ENCODE measurements around the gene MAPK7.

Gene MAPK7

GRCh38 chr17:19341641-19342610, 36.4 kb upstream of the MAPK7 start:
- Histone ChIP-seq H3K27ac (ENCODE audit: low read depth, low read length) (no peak overlapping the region), H3K4me2 (ENCODE audit: low read depth, low read length, poor library complexity, severe bottlenecking) (no peak overlapping the region), H4K20me1 (ENCODE audit: low read depth, low read length) (no peaks in the 10 kb centered on the region), H3K36me3 (ENCODE audit: low read length) (no peaks in the 10 kb centered on the region), H3K9me2 (replicated peaks; ENCODE audit: insufficient read depth, low read length) (no peaks in the 10 kb centered on the region), H3K9me3 (ENCODE audit: insufficient read depth, low read length) (no peaks in the 10 kb centered on the region), H3F3A (ENCODE audit: insufficient read depth) (no peaks in the 10 kb centered on the region), H3K4me3 (ENCODE audit: insufficient read depth, low read length, poor library complexity, severe bottlenecking) (no peak overlapping the region), H2AFZ (ENCODE audit: low read depth, low read length, severe bottlenecking) (no peak overlapping the region), H3K9ac (ENCODE audit: low read length) (no peak overlapping the region), H3K79me2 (ENCODE audit: insufficient read depth, low read length) (no peaks in the 10 kb centered on the region), H3K27me3 (ENCODE audit: low read length) (no peaks in the 10 kb centered on the region)
- TF ChIP-seq EZH2phosphoT487 (conservative IDR thresholded peaks at IDR 0.05; ENCODE audit: low read length) = no peak
- TF ChIP-seq, protein P1, sequence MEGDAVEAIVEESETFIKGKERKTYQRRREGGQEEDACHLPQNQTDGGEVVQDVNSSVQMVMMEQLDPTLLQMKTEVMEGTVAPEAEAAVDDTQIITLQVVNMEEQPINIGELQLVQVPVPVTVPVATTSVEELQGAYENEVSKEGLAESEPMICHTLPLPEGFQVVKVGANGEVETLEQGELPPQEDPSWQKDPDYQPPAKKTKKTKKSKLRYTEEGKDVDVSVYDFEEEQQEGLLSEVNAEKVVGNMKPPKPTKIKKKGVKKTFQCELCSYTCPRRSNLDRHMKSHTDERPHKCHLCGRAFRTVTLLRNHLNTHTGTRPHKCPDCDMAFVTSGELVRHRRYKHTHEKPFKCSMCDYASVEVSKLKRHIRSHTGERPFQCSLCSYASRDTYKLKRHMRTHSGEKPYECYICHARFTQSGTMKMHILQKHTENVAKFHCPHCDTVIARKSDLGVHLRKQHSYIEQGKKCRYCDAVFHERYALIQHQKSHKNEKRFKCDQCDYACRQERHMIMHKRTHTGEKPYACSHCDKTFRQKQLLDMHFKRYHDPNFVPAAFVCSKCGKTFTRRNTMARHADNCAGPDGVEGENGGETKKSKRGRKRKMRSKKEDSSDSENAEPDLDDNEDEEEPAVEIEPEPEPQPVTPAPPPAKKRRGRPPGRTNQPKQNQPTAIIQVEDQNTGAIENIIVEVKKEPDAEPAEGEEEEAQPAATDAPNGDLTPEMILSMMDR (IDR thresholded peaks at IDR 0.05; ENCODE audit: insufficient read depth, low read length, poor library complexity, severe bottlenecking) = no peak

- Histone ChIP-seq H3K9ac (ENCODE audit: low read length) (no peak overlapping the region), H3K4me2 (ENCODE audit: low read depth, low read length, poor library complexity, severe bottlenecking) (no peak overlapping the region), H3K36me3 (ENCODE audit: low read length) (no peaks in the 10 kb centered on the region), H3K9me2 (replicated peaks; ENCODE audit: insufficient read depth, low read length) (no peaks in the 10 kb centered on the region), H3K27me3 (ENCODE audit: low read length) (no peaks in the 10 kb centered on the region), H3K27ac (ENCODE audit: low read depth, low read length) (no peak overlapping the region), H3K4me3 (ENCODE audit: insufficient read depth, low read length, poor library complexity, severe bottlenecking) (no peak overlapping the region), H2AFZ (ENCODE audit: low read depth, low read length, severe bottlenecking) (no peak overlapping the region), H3K79me2 (ENCODE audit: insufficient read depth, low read length) (no peaks in the 10 kb centered on the region), H3F3A (ENCODE audit: insufficient read depth) (no peaks in the 10 kb centered on the region), H4K20me1 (ENCODE audit: low read depth, low read length) (no peaks in the 10 kb centered on the region), H3K9me3 (ENCODE audit: insufficient read depth, low read length) (no peaks in the 10 kb centered on the region)
- TF ChIP-seq EZH2phosphoT487 (conservative IDR thresholded peaks at IDR 0.05; ENCODE audit: low read length) = no peak
- TF ChIP-seq, protein P1 (IDR thresholded peaks at IDR 0.05; ENCODE audit: insufficient read depth, low read length, poor library complexity, severe bottlenecking) = no peak
Observed at GRCh38 chr17:19342611-19343255, 35.6 kb upstream of the MAPK7 start.

DNA sequence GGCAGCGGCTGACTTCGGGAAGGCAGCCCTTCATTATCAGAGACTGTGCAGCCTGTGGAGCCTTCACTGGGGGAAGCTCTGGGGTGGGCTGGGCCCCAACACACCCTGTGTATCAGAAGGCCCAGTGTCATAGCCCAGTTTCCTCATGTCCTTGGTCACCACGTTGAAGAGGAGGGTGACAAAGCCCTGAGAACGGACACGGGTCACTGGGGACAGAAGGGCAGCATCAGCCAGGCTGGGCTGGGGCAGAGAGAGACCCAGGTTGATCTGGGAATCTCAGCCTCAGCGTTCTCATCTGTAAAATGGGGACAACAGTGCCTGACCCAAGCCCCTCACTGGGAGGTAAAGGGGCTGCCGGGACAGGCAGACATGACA, 35.1 kb upstream of the MAPK7 start:
- Histone ChIP-seq H3K4me3 (ENCODE audit: insufficient read depth, low read length, poor library complexity, severe bottlenecking) (no peak overlapping the region), H3K9me3 (ENCODE audit: insufficient read depth, low read length) (no peaks in the 10 kb centered on the region), H2AFZ (ENCODE audit: low read depth, low read length, severe bottlenecking) (no peak overlapping the region), H4K20me1 (ENCODE audit: low read depth, low read length) (no peaks in the 10 kb centered on the region), H3K79me2 (ENCODE audit: insufficient read depth, low read length) (no peaks in the 10 kb centered on the region), H3K36me3 (ENCODE audit: low read length) (no peaks in the 10 kb centered on the region), H3K9ac (ENCODE audit: low read length) (no peak overlapping the region), H3K4me2 (ENCODE audit: low read depth, low read length, poor library complexity, severe bottlenecking) (no peak overlapping the region), H3K27ac (ENCODE audit: low read depth, low read length) (no peak overlapping the region), H3K9me2 (replicated peaks; ENCODE audit: insufficient read depth, low read length) (no peaks in the 10 kb centered on the region), H3F3A (ENCODE audit: insufficient read depth) (no peaks in the 10 kb centered on the region), H3K27me3 (ENCODE audit: low read length) (no peaks in the 10 kb centered on the region)
- TF ChIP-seq EZH2phosphoT487 (conservative IDR thresholded peaks at IDR 0.05; ENCODE audit: low read length) = no peak
- TF ChIP-seq, protein P1 (IDR thresholded peaks at IDR 0.05; ENCODE audit: insufficient read depth, low read length, poor library complexity, severe bottlenecking) = no peak

Measured in SU-DHL-6 (cell line).